OCI-LY3 (cell line): ENCODE data around the gene MAP3K2.
A peak's percentile ranks its signal among the peaks of the same experiment; 100 is the strongest.

ENCODE experiments used
- H2AFZ ChIP-seq: fragments of 200-600, 300-600 bp; shearing (Covaris generic); 2 replicates; pipeline ENCODE4 v1.6.0; 2014; ENCODE audit warnings: antibody characterized with exemption, low read depth, low read length
- H3K27ac ChIP-seq: fragments of 200-600, 300-600 bp; sonication (generic); 2 replicates; pipeline ENCODE4 v1.5.1; 2014; ENCODE audit warnings: mild to moderate bottlenecking, low read length, moderate library complexity, mixed read lengths
- H3K27me3 ChIP-seq: fragments of 200-600, 300-600 bp; sonication (generic); 2 replicates; pipeline ENCODE4 v1.6.1; 2014; ENCODE audit warnings: low read depth, low read length, mixed read lengths
- H3K36me3 ChIP-seq: fragments of 200-600, 300-600 bp; sonication (generic); replicated peaks from 2 replicates; pipeline ENCODE3; 2014; ENCODE audit warnings: low read depth, low read length, mixed read lengths
- H3K4me1 ChIP-seq: fragments of 300-600, 200-600 bp; sonication (generic); 2 replicates; pipeline ENCODE4 v1.6.1; 2014; ENCODE audit warnings: low read length, mixed read lengths
- H3K4me2 ChIP-seq: fragments of 200-600, 300-600 bp; sonication (generic); 2 replicates; pipeline ENCODE4 v1.6.1; 2014; ENCODE audit warnings: low read length, mixed read lengths
- H3K4me3 ChIP-seq: fragments of 300-600, 200-600 bp; sonication (generic); 2 replicates; pipeline ENCODE4 v1.5.1; 2014; ENCODE audit warnings: antibody characterized with exemption, mild to moderate bottlenecking, low read length, moderate library complexity
- H3K79me2 ChIP-seq: fragments of 300-600, 200-600 bp; shearing (Covaris generic); 2 replicates; pipeline ENCODE4 v1.6.1; 2014; ENCODE audit warnings: mild to moderate bottlenecking, low read length, mixed read lengths
- H3K9ac ChIP-seq: fragments of 300-600, 200-600 bp; shearing (Covaris generic); 2 replicates; pipeline ENCODE4 v1.6.0; 2014; ENCODE audit warnings: mild to moderate bottlenecking, low read length, moderate library complexity
- H3K9me3 ChIP-seq: fragments of 200-600, 300-600 bp; shearing (Covaris generic); 2 replicates; pipeline ENCODE4 v1.6.1; 2014; ENCODE audit warnings: low read length, mixed read lengths; ENCODE audit not compliant: insufficient read depth
- H4K20me1 ChIP-seq: fragments of 200-600, 300-600 bp; sonication (generic); 2 replicates; pipeline ENCODE4 v1.6.1; 2016; ENCODE audit warnings: low read length, mixed read lengths; ENCODE audit not compliant: insufficient read depth
- CTCF ChIP-seq: fragments of 200-600, 300-600 bp; sonication (generic); IDR thresholded peaks from 2 replicates; pipeline ENCODE4 v1.5.1; 2014; ENCODE audit warnings: antibody characterized with exemption, low read length, low read depth
- EZH2phosphoT487 ChIP-seq: fragments of 200-600 bp; shearing (Covaris generic); IDR thresholded peaks from 2 replicates; pipeline ENCODE4 v1.6.1; 2018; ENCODE audit warnings: antibody characterized with exemption, mixed run types, low read depth

Gene MAP3K2

GRCh38 chr2:127332335-127332734 lies 55.4 kb downstream of the MAP3K2 start:
- Histone ChIP-seq H3K4me3 (no peak overlapping the region), H2AFZ (no peak overlapping the region), H4K20me1 (peaks cover 31% of the 10 kb centered on the region), H3K36me3 (peaks cover 19% of the 10 kb centered on the region), H3K9me3 (no peaks in the 10 kb centered on the region), H3K79me2 (no peaks in the 10 kb centered on the region), H3K4me2 (peak overlapping the region; percentile 35; the same call in 1 of the 2 replicates), H3K27me3 (no peaks in the 10 kb centered on the region), H3K9ac (no peak overlapping the region), H3K4me1 (peaks cover 30% of the 10 kb centered on the region), H3K27ac (no peak overlapping the region)
- TF ChIP-seq EZH2phosphoT487 (no peak), CTCF (no peak)

GRCh38 chr2:127330753-127331152 lies 57.0 kb downstream of the MAP3K2 start:
- Histone ChIP-seq H2AFZ (no peak overlapping the region), H3K4me1 (peaks cover 30% of the 10 kb centered on the region), H3K27me3 (no peaks in the 10 kb centered on the region), H4K20me1 (peaks cover 31% of the 10 kb centered on the region), H3K79me2 (no peaks in the 10 kb centered on the region), H3K27ac (no peak overlapping the region), H3K36me3 (peaks cover 19% of the 10 kb centered on the region), H3K4me2 (peak overlapping the region; percentile 38), H3K4me3 (no peak overlapping the region), H3K9me3 (no peaks in the 10 kb centered on the region), H3K9ac (no peak overlapping the region)
- no peak for TF ChIP-seq EZH2phosphoT487
- TF ChIP-seq CTCF, result no peak

GRCh38 chr2:127326289-127326945 lies 61.4 kb downstream of the MAP3K2 start:
- Histone ChIP-seq H3K27me3 (no peaks in the 10 kb centered on the region), H3K27ac (no peak overlapping the region), H3K4me2 (no peak overlapping the region), H2AFZ (no peak overlapping the region), H3K9me3 (no peaks in the 10 kb centered on the region), H3K9ac (no peak overlapping the region), H3K79me2 (no peaks in the 10 kb centered on the region), H3K4me3 (no peak overlapping the region), H4K20me1 (peaks cover 7% of the 10 kb centered on the region), H3K4me1 (peaks cover 13% of the 10 kb centered on the region), H3K36me3 (peaks cover 17% of the 10 kb centered on the region)
- TF ChIP-seq CTCF (no peak), EZH2phosphoT487 (no peak)

GRCh38 chr2:127324635-127325034 lies 63.1 kb downstream of the MAP3K2 start:
- no peak overlapping the region for H2AFZ ChIP-seq
- TF ChIP-seq EZH2phosphoT487 (no peak), CTCF (peak; percentile 73)
- no peaks in the 10 kb centered on the region for H3K9me3 ChIP-seq
- H3K27me3 ChIP-seq, result no peaks in the 10 kb centered on the region
- H3K4me1 ChIP-seq, result peaks cover 7% of the 10 kb centered on the region
- H3K9ac ChIP-seq, result no peak overlapping the region
- no peak overlapping the region for H3K4me2 ChIP-seq
- no peaks in the 10 kb centered on the region for H4K20me1 ChIP-seq
- no peaks in the 10 kb centered on the region for H3K79me2 ChIP-seq
- peaks cover 27% of the 10 kb centered on the region for H3K36me3 ChIP-seq
- H3K4me3 ChIP-seq, result no peak overlapping the region
- H3K27ac ChIP-seq, result no peak overlapping the region
